DOHH2 (cell line): ENCODE results near the gene FOLR3.
"Not testable (repeated sequence)": the region's sequence is repeated elsewhere in the genome, so short reads cannot be mapped to it uniquely, and the experiment has no call there.

Source experiments
- EZH2phosphoT487 ChIP-seq: fragments of 200-600 bp; sonication (generic); IDR thresholded peaks from 2 replicates; pipeline ENCODE4 v1.6.1; 2017; ENCODE audit warnings: borderline replicate concordance, mild to moderate bottlenecking, antibody characterized with exemption, low read length, moderate library complexity, mixed read lengths
- TF ChIP-seq, protein P1 (sequence below): fragments of 200-600 bp; sonication (generic); IDR thresholded peaks from one replicate; pipeline ENCODE4 v1.5.1; 2014; ENCODE audit warnings: antibody characterized with exemption, mild to moderate bottlenecking, low read depth, low read length; ENCODE audit not compliant: poor library complexity, severe bottlenecking

DNA sequence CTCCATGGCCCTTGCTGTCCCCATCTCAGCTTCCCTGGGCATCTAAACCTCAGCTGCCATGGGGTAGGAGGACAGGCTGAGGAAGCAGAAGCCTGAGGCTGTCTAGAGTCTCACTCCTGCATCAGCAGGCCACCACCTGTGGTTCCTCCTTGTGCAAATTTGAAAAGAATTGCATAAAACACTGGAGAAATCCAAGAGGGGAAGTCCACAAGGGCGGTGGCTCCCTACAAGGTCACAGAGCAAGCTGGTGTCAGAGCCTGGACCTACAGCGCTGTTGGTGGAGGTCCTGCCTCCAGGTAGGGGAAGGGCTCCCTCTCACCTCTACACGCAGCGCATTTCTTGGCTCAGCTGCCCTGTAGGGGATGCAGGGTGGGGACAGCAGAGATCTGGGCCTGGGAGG is at the start of gene FOLR3:
- TF ChIP-seq, protein P1, sequence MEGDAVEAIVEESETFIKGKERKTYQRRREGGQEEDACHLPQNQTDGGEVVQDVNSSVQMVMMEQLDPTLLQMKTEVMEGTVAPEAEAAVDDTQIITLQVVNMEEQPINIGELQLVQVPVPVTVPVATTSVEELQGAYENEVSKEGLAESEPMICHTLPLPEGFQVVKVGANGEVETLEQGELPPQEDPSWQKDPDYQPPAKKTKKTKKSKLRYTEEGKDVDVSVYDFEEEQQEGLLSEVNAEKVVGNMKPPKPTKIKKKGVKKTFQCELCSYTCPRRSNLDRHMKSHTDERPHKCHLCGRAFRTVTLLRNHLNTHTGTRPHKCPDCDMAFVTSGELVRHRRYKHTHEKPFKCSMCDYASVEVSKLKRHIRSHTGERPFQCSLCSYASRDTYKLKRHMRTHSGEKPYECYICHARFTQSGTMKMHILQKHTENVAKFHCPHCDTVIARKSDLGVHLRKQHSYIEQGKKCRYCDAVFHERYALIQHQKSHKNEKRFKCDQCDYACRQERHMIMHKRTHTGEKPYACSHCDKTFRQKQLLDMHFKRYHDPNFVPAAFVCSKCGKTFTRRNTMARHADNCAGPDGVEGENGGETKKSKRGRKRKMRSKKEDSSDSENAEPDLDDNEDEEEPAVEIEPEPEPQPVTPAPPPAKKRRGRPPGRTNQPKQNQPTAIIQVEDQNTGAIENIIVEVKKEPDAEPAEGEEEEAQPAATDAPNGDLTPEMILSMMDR: not testable (repeated sequence)
- TF ChIP-seq EZH2phosphoT487: not testable (repeated sequence)
